Esophagus (tissue), 2 donors: ENCODE measurements around the gene PNMA3. TPM values are rescaled to one million over a fixed set of nuclear protein-coding genes. Genes with fewer than 3 reads are reported as not detected.
"Not testable (repeated sequence)": the region's sequence is repeated elsewhere in the genome, so short reads cannot be mapped to it uniquely, and the experiment has no call there.

ENCODE experiments used
- H3K27ac ChIP-seq, 2 donors: one replicate each; pipeline ENCODE4 v1.5.1; 2013; ENCODE audit warnings: low read depth in 2 of 2, mild to moderate bottlenecking in 2 of 2, inconsistent platforms in 1 of 2, low read length in 1 of 2, moderate library complexity in 1 of 2
- H3K27me3 ChIP-seq, 2 donors: one replicate each; pipeline ENCODE4 v1.6.1; 2013; ENCODE audit warnings: low read length in 2 of 2, control low read depth in 1 of 2, mild to moderate bottlenecking in 1 of 2; ENCODE audit not compliant: insufficient read depth in 2 of 2, control insufficient read depth in 1 of 2
- H3K36me3 ChIP-seq, 2 donors: one replicate each; pipeline ENCODE4 v1.6.1; 2013; ENCODE audit warnings: low read length in 1 of 2; ENCODE audit not compliant: control insufficient read depth in 2 of 2, insufficient read depth in 2 of 2
- H3K4me1 ChIP-seq, 2 donors: one replicate each; pipeline ENCODE4 v1.6.1; 2013; ENCODE audit warnings: low read length in 1 of 2; ENCODE audit not compliant: control insufficient read depth in 2 of 2, insufficient read depth in 2 of 2
- H3K4me3 ChIP-seq, 2 donors: one replicate each; pipeline ENCODE4 v1.5.1; 2013; ENCODE audit warnings: low read length in 2 of 2, mild to moderate bottlenecking in 2 of 2, low read depth in 1 of 2, moderate library complexity in 1 of 2
- H3K9me3 ChIP-seq, 2 donors: one replicate each; pipeline ENCODE4 v1.6.1; 2013; ENCODE audit warnings: mild to moderate bottlenecking in 2 of 2, low read depth in 1 of 2, low read length in 1 of 2, moderate library complexity in 1 of 2; ENCODE audit not compliant: control insufficient read depth in 2 of 2, insufficient read depth in 1 of 2
- WGBS, 2 donors: extraction: QIAGEN DNeasy Blood & Tissue Kit; methylation state at CpG; one replicate each; pipeline ENCODE4 v1.1.7; 2013; 5-methylcytosine and 5-hydroxymethylcytosine counted together
- polyA plus RNA-seq, 2 donors: library from polyadenylated mRNA; stranded (reverse); fragments of 200-250 nt; gene quantifications; one replicate each; pipeline ENCODE4 v1.2.3, GENCODE V29; 2013
- donor health status: healthy with polysubstance abuse.
- donor health status: Bipolar disorder and iron deficiency.

PNMA3 gene
- polyA plus RNA-seq, 2 donors: 0.19 to 0.45 TPM

DNA sequence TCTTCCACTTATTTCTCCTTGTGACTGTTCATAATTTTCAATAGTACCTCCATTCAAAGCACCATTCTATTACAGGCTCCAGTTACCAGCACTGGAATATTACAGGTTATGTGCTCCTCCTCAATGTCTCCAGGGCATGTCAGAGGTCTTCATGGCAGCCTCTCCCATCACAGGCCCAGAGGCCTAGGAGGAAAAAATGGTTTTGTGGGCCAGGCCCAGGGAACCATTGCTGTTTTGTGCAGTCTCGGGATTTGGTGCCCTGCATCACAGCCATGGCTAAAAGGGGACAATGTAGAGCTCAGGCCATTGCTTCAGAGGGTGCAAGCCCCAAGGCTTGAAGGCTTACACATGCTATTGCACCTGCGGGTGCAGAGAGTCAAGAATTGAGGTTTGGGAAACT is 7.2 kb upstream of the PNMA3 start:
- Histone ChIP-seq H3K27ac (no peak overlapping the region), H3K4me3 (no peak overlapping the region), H3K9me3 (peaks cover 0 to 3% of the 10 kb centered on the region in 2 donors), H3K27me3 (no peaks in the 10 kb centered on the region), H3K36me3 (no peaks in the 10 kb centered on the region), H3K4me1 (no peaks in the 10 kb centered on the region)
- 95 to 97% methylated on average over 2 of the region's 2 CpGs for WGBS, 2 donors

DNA sequence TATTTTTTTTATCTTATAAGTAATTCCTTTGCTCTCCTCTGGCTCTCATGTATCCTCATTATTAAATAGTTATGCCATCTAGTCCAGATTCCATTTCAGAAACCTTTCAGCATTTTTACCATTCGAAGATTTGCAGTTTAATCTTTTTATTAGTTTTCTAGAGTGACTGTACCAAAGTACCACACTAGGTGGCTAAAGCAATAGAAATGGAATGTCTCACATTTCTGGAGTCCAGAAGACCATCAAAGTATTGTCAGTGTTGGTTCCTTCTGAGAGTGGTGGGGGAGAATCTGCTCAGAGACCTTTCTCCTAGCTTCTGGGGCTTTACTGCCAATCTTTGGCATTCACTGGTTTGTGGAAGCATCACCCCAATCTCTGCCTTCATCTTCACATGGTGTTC is 3.7 kb upstream of the PNMA3 start:
- H3K9me3 ChIP-seq: peaks cover 0 to 3% of the 10 kb centered on the region in 2 donors
- H3K4me3 ChIP-seq: no peak overlapping the region
- no peak overlapping the region for H3K27ac ChIP-seq
- 86 to 87% methylated on average over 1 of the region's 1 CpG for WGBS, 2 donors
- H3K36me3 ChIP-seq: no peaks in the 10 kb centered on the region
- no peaks in the 10 kb centered on the region for H3K4me1 ChIP-seq
- H3K27me3 ChIP-seq: no peaks in the 10 kb centered on the region

DNA sequence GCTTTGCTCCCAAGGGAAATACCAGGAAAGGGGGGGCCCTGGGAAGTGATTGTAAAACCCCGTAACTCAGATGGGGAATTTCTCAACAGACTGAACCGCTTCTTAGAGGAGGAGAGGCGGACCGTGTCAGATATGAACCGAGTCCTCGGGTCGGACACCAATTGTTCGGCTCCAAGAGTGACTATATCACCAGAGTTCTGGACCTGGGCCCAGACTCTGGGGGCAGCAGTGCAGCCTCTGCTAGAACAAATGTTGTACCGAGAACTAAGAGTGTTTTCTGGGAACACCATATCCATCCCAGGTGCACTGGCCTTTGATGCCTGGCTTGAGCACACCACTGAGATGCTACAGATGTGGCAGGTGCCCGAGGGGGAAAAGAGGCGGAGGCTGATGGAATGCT is 1.0 kb downstream of the PNMA3 start:
- WGBS, 2 donors: 34 to 58% methylated on average over 11 of the region's 11 CpGs
- H3K4me1 ChIP-seq: no peaks in the 10 kb centered on the region
- H3K36me3 ChIP-seq: no peaks in the 10 kb centered on the region
- peaks cover 0 to 5% of the 10 kb centered on the region in 2 donors for H3K27me3 ChIP-seq
- no peak overlapping the region for H3K27ac ChIP-seq
- no peaks in the 10 kb centered on the region for H3K9me3 ChIP-seq
- H3K4me3 ChIP-seq: no peak overlapping the region

DNA sequence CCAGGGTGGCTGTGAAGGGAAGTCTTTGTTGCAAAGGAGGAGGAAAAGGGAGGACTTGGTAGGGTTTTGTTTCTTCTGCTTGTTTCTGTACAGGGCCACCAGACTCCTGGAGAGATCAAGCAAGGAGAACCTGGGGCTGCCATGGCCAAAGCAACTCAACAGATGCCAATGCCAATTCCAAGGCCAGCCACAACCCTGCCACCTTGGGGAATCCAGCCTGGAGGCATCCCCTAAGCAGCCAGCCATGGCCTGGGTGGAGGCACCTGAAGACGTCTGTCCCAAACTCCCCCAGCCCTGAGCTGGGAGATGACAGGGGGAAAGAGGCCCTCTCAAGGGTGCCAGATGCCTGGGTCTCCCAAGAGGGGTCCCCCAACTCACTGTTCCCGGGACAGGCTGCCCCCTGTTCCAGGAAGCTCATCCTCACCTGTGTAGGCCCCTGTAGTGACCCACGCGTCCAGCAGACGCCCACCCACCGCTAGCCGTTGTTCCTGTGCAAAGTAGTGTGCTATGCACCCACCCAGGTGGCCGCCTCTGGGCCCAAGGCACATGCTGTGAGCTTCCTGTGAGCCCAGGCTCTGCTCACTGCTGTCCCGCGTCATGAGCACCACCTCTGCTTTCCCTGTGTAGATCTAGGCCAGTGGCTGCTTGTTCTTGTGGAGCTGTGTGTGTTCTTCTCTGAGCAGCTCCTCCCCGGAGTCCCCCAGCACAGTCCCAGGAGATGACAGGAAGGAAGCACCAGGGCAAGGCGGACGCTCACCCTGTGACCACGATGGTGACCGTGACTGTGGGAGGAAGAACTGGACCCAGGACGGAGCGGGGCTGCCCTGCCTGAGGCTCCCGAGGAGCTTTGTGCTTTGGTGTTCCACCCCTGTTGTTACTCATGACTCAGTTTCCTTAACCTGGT is 3.2 kb downstream of the PNMA3 start:
- peaks cover 0 to 5% of the 10 kb centered on the region in 2 donors for H3K27me3 ChIP-seq

DNA sequence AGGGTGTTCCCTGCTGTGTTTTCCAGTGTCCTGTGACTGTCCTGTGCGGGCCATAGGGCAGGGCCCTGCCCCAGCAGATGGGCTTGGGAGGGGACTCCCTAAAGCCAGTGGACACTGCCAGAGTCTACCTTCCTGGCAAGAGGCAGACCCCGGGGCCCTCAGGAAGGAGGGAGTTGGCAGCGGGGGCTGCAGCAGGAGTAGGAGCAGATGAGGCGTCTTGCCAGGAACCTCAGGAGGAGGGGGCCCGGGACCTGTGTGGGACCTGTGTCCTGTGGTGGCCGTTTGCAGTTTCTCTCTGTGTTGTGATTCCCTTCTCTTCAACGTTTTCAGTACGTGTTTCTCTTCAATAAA is 3.8 kb downstream of the PNMA3 start:
- Histone ChIP-seq H3K27me3 (peaks cover 0 to 5% of the 10 kb centered on the region in 2 donors), H3K9me3 (no peaks in the 10 kb centered on the region), H3K36me3 (no peaks in the 10 kb centered on the region), H3K4me1 (no peaks in the 10 kb centered on the region), H3K27ac (no peak overlapping the region), H3K4me3 (no peak overlapping the region)
- 75 to 89% methylated on average over 8 of the region's 8 CpGs for WGBS, 2 donors

More for the DNA sequence above, 3.2 kb downstream of the PNMA3 start:
- H3K9me3 ChIP-seq: no peaks in the 10 kb centered on the region
- H3K4me1 ChIP-seq: no peaks in the 10 kb centered on the region
- no peaks in the 10 kb centered on the region for H3K36me3 ChIP-seq
- no peak overlapping the region for H3K4me3 ChIP-seq
- no peak overlapping the region for H3K27ac ChIP-seq
- WGBS, 2 donors: 85 to 93% methylated on average over 18 of the region's 18 CpGs

DNA sequence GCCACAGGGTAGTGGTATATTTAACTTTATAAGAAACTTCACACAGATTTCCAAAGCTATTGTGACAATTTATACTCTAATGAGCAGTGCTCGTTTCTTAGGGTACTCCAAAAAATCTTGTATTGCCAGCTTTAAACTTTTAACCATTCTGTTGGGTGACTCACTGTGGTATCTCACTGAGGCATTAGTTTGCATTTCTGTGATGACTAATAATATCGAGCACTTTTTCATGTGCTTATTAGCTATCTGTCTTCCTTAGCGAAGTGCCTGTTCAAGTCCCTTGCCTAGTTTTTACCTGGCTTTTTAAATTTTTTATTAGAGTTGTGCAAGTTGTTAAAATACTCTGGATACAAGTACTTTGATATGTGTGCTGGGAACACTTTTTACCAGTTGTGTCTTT is 5.5 kb downstream of the PNMA3 start:
- H3K4me3 ChIP-seq: no peak overlapping the region
- H3K27ac ChIP-seq: no peak overlapping the region
- H3K36me3 ChIP-seq: no peaks in the 10 kb centered on the region
- 15 to 32% methylated on average over 3 of the region's 3 CpGs for WGBS, 2 donors
- no peaks in the 10 kb centered on the region for H3K9me3 ChIP-seq
- no peaks in the 10 kb centered on the region for H3K4me1 ChIP-seq
- peaks cover 0 to 5% of the 10 kb centered on the region in 2 donors for H3K27me3 ChIP-seq

DNA sequence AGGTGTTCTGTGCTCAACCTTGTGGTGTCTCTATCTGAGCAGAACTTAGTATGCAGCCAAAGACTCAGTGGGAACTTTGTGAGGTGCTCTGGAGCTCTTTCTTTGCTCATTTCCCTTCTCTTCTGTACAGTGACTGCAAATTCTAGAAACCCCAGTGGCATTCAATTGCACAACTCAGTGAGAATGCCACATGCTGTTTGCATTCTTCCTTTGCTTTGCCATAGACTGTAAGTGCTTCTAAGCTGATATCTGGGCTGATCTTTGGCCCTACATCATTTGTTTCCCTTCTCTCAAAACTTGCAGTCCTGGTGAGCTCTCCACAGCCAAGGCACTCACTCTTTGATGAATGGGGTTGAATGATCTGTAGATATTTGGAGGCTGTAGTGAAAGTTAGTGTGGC is 7.0 kb downstream of the PNMA3 start:
- Histone ChIP-seq H3K27me3 (peaks cover 0 to 5% of the 10 kb centered on the region in 2 donors), H3K36me3 (no peaks in the 10 kb centered on the region), H3K9me3 (no peaks in the 10 kb centered on the region), H3K27ac (no peak overlapping the region), H3K4me1 (no peaks in the 10 kb centered on the region), H3K4me3 (no peak overlapping the region)

DNA sequence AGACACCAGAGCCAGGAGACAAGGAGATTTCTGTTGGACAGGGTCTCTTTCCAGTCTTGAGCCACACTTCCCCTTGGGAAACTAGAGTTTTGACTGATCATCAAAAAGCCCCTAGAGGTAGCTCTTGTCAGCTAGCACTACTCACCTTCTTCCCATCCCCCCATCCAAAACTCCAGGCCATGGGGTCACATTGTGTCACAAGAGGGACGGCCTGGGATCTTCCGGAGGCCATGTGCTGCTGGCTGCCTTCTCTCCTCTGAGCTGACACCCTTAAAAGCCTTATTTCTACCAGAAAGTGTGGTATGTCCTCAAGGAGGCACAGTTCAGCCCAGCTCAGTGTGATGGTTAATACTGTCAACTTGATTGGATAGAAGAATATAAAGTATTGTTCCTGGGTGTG is 7.8 kb downstream of the PNMA3 start:
- Histone ChIP-seq H3K4me1 (no peaks in the 10 kb centered on the region), H3K4me3 (no peak overlapping the region), H3K27ac (no peak overlapping the region), H3K27me3 (peaks cover 0 to 5% of the 10 kb centered on the region in 2 donors), H3K9me3 (no peaks in the 10 kb centered on the region), H3K36me3 (no peaks in the 10 kb centered on the region)
- 75 to 85% methylated on average over 2 of the region's 2 CpGs for WGBS, 2 donors

DNA sequence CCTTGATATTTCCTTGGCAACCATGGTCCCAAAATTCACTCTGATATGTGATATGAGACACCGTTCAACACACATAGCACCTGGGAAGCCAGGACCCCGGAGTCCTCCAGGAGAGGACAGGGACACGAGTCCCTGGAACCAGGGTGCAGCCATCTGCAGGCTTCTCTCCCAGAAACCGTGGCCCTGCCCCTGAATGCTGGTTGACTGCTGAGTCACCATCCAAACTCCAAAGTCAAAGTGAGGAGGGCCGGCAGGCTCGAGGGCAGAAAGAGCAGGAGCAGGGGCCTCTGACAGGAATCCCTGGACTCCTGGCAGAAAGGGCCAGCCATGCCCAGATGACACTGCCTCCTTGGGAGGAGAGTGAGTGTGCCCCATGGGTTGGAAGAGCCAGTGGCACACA is 9.1 kb downstream of the PNMA3 start:
- no peak overlapping the region for H3K27ac ChIP-seq
- no peaks in the 10 kb centered on the region for H3K9me3 ChIP-seq
- peaks cover 0 to 5% of the 10 kb centered on the region in 2 donors for H3K27me3 ChIP-seq
- H3K4me3 ChIP-seq: no peak overlapping the region
- H3K36me3 ChIP-seq: no peaks in the 10 kb centered on the region
- H3K4me1 ChIP-seq: no peaks in the 10 kb centered on the region
- 69 to 82% methylated on average over 6 of the region's 6 CpGs for WGBS, 2 donors

DNA sequence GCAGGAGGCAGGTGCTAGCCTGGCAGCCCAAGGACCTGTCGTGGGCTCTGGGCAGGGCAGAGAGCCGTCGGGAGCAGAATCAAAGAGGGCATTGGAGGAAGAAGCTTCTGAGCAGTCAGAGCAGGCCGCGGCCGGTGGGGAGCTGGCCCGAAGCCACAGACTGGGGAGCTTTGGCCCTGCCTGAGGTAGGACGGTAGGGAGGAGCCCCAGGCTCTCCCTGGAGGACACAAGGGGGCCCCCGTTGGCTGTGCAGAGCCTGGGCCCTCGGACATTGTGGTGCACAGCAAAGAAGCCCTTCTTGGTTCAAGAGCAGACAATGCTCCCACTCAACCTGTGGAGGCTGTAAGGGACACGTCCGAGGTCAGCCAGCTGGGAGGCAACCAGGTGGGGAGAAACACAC is 10.1 kb downstream of the PNMA3 start:
- H3K4me3 ChIP-seq, H3K27me3 ChIP-seq, H3K9me3 ChIP-seq, H3K4me1 ChIP-seq, H3K27ac ChIP-seq, H3K36me3 ChIP-seq: not testable (repeated sequence)
- 58% methylated on average over 3 of the region's 12 CpGs; no CpG with 5 or more reads in 1 of the 2 donors for WGBS, 2 donors
